H1 (cell line): ENCODE results near the gene PGP. TPM values are rescaled to one million over a fixed set of nuclear protein-coding genes. Genes with fewer than 3 reads are reported as not detected.

Experiments
- MAFK ChIP-seq: IDR thresholded peaks from 2 replicates; pipeline ENCODE4 v1.6.1; 2012; ENCODE audit warnings: low read depth, mild to moderate bottlenecking, improper control_type of control experiment, low read length
- SRF ChIP-seq: IDR thresholded peaks from 2 replicates; pipeline ENCODE4 v1.6.1; 2011; ENCODE audit warnings: mild to moderate bottlenecking, low read depth, low read length, moderate library complexity
- polyA plus RNA-seq, 7 experiments: library from polyadenylated mRNA; depleted of rRNA in 3 of 7; stranded (reverse) in 5 of 7; unstranded in 2 of 7; fragments of >200 nt in 5 of 7; fragments of 200-250 nt in 2 of 7; gene quantifications; 1 replicate in 5 of 7; 2 replicates in 1 of 7; 4 replicates in 1 of 7; pipeline versions ENCODE4 v1.2.1 to v1.2.3, GENCODE V29; 2011 to 2013; ENCODE audit warnings: missing spikeins in 2 of 7, mixed read lengths in 2 of 7
- total RNA-seq: library from RNA; stranded (reverse); fragmentation: NEBNext Ultra II Directional; extraction: Animal tissue kit (Norgen Biotek cat#: 25700); gene quantifications from 2 replicates; pipeline ENCODE4 v1.2.1, GENCODE V29; 2021
- TF ChIP-seq, protein P1 (sequence below): IDR thresholded peaks from 2 replicates; pipeline ENCODE4 v1.6.1; 2012; ENCODE audit warnings: inconsistent platforms

PGP gene
- total and polyA plus RNA-seq, 2 of the 8 experiments (the other 6 are each of a cell fraction or from before 2014, with no cell fraction given): 30.9 to 55.9 TPM

DNA sequence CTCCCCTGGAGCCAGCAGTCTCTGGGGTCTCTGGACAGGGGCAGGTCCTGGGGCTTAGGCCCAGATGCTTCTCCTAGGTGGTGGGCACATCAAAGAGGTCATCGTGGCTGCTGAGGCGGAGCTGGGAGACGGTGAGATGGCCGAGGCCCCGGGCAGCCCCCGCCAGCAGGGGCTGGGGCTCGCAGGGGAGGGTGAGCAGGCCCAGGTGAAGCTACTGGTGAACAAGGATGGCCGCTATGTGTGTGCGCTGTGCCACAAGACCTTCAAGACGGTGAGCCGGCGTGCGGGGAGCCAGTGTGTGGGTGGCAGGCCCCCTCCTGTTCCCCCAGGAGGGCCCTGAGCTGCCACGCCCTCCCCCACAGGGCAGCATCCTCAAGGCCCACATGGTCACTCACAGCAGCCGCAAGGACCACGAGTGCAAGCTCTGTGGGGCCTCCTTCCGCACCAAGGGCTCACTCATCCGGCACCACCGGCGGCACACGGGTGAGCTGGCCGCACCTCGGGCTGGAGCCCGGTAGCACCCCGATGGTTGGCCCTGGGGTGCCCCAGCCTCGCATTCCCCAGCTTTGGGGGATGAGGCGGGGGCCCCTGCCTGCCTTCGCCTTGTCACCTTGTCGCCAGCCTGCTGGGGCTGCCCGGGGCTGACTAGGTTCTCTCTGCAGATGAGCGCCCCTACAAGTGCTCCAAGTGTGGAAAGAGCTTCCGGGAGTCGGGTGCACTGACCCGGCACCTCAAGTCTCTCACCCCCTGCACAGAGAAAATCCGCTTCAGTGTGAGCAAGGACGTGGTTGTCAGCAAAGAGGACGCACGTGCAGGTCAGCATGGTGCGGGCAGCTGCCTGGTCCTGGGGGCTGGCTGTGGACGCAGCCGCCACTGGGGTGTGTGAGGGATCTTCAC, 17.7 kb upstream of the PGP start (continued):
- TF ChIP-seq, protein P1, sequence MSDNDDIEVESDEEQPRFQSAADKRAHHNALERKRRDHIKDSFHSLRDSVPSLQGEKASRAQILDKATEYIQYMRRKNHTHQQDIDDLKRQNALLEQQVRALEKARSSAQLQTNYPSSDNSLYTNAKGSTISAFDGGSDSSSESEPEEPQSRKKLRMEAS: no peak
- TF ChIP-seq SRF (no peak), MAFK (no peak)
